GM23338 (cell line): ENCODE data around the gene TMEM185B.

Experiments used
- EZH2 ChIP-seq: fragments of 200-600 bp; sonication (generic); IDR thresholded peaks from one replicate; pipeline ENCODE4 v1.8.0; 2017; ENCODE audit warnings: antibody characterized with exemption, mild to moderate bottlenecking, low read depth; ENCODE audit not compliant: unreplicated experiment
- EZH2phosphoT487 ChIP-seq: fragments of 200-600 bp; sonication (generic); IDR thresholded peaks from one replicate; pipeline ENCODE4 v1.8.1; 2018; ENCODE audit warnings: antibody characterized with exemption; ENCODE audit not compliant: unreplicated experiment
- NANOG ChIP-seq: IDR thresholded peaks from 2 replicates; pipeline ENCODE4 v1.6.1; 2016; ENCODE audit warnings: antibody characterized with exemption, borderline replicate concordance
- ZNF114 ChIP-seq: fragments of 250-450 bp; sonication (Bioruptor Pico); IDR thresholded peaks from 2 replicates; pipeline ENCODE4 v1.5.0; 2020; ENCODE audit warnings: mild to moderate bottlenecking, moderate library complexity
- TF ChIP-seq, protein P1 (sequence below), 2 experiments: fragments of 200-600 bp in 1 of 2; sonication (generic) in 1 of 2; conservative IDR thresholded peaks; 2 replicates each; pipeline versions ENCODE4 v1.5.1 to v1.6.1; 2016 to 2017; ENCODE audit warnings: antibody characterized with exemption in 2 of 2, low read depth in 2 of 2, mild to moderate bottlenecking in 2 of 2, moderate library complexity in 1 of 2
- TF ChIP-seq, protein P2 (sequence below): IDR thresholded peaks from one replicate; pipeline ENCODE4 v1.6.1; 2018; ENCODE audit warnings: antibody characterized with exemption; ENCODE audit not compliant: unreplicated experiment

DNA sequence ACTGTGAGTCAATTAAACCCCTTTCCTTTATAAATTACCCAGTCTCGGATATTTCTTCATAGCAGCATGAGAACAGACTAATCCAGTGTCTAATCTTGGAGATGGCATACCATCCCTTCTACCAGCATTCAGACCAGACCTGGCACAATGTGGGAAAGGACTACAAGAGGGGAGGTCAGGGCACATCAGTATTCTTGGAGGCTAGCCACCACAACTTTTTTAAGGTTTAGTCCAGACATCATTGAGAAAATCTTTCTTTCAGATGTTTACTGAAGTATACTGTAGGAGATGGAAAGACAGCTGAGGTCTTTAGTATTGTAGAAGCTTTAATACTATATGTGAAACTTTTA lies 33.4 kb upstream of the TMEM185B start:
- TF ChIP-seq, protein P1, sequence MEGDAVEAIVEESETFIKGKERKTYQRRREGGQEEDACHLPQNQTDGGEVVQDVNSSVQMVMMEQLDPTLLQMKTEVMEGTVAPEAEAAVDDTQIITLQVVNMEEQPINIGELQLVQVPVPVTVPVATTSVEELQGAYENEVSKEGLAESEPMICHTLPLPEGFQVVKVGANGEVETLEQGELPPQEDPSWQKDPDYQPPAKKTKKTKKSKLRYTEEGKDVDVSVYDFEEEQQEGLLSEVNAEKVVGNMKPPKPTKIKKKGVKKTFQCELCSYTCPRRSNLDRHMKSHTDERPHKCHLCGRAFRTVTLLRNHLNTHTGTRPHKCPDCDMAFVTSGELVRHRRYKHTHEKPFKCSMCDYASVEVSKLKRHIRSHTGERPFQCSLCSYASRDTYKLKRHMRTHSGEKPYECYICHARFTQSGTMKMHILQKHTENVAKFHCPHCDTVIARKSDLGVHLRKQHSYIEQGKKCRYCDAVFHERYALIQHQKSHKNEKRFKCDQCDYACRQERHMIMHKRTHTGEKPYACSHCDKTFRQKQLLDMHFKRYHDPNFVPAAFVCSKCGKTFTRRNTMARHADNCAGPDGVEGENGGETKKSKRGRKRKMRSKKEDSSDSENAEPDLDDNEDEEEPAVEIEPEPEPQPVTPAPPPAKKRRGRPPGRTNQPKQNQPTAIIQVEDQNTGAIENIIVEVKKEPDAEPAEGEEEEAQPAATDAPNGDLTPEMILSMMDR (conservative IDR thresholded peaks at IDR 0.05; ENCODE audit: low read depth in 2 of 2), result no peak
- TF ChIP-seq EZH2phosphoT487, result no peak
- TF ChIP-seq, protein P2, sequence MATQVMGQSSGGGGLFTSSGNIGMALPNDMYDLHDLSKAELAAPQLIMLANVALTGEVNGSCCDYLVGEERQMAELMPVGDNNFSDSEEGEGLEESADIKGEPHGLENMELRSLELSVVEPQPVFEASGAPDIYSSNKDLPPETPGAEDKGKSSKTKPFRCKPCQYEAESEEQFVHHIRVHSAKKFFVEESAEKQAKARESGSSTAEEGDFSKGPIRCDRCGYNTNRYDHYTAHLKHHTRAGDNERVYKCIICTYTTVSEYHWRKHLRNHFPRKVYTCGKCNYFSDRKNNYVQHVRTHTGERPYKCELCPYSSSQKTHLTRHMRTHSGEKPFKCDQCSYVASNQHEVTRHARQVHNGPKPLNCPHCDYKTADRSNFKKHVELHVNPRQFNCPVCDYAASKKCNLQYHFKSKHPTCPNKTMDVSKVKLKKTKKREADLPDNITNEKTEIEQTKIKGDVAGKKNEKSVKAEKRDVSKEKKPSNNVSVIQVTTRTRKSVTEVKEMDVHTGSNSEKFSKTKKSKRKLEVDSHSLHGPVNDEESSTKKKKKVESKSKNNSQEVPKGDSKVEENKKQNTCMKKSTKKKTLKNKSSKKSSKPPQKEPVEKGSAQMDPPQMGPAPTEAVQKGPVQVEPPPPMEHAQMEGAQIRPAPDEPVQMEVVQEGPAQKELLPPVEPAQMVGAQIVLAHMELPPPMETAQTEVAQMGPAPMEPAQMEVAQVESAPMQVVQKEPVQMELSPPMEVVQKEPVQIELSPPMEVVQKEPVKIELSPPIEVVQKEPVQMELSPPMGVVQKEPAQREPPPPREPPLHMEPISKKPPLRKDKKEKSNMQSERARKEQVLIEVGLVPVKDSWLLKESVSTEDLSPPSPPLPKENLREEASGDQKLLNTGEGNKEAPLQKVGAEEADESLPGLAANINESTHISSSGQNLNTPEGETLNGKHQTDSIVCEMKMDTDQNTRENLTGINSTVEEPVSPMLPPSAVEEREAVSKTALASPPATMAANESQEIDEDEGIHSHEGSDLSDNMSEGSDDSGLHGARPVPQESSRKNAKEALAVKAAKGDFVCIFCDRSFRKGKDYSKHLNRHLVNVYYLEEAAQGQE, result no peak
- TF ChIP-seq ZNF114 (CRISPR knock-in tag), result no peak
- TF ChIP-seq EZH2, result no peak
- no peak for TF ChIP-seq NANOG
